A673 (cell line): ENCODE measurements around the gene CYP2C19.

Experiments
- CTCF ChIP-seq: fragments of 300-800, 200-600 bp; sonication (generic); conservative IDR thresholded peaks from 2 replicates; pipeline ENCODE4 v1.5.1; 2017; ENCODE audit warnings: low read depth, mild to moderate bottlenecking, antibody characterized with exemption, low read length, moderate library complexity, mixed read lengths
- EZH2 ChIP-seq: fragments of 200-600 bp; sonication (generic); IDR thresholded peaks from 2 replicates; pipeline ENCODE4 v1.6.1; 2017; ENCODE audit warnings: borderline replicate concordance, low read depth, mild to moderate bottlenecking, mixed read lengths, antibody characterized with exemption, low read length; ENCODE audit not compliant: poor library complexity, severe bottlenecking

- TF ChIP-seq CTCF (no peak), EZH2 (no peak)
These were observed 21.8 kb downstream of the CYP2C19 start for GRCh38 chr10:94784256-94784655.
